ENCODE measurements around the gene GNAQ. TPM values are rescaled to one million over a fixed set of nuclear protein-coding genes. Genes with fewer than 3 reads are reported as not detected.

The GNAQ gene
- total and polyA plus RNA-seq, 2 of the 13 experiments (the other 11 are each of a cell fraction or from before 2014, with no cell fraction given), result 16.5 to 17.7 TPM

DNA sequence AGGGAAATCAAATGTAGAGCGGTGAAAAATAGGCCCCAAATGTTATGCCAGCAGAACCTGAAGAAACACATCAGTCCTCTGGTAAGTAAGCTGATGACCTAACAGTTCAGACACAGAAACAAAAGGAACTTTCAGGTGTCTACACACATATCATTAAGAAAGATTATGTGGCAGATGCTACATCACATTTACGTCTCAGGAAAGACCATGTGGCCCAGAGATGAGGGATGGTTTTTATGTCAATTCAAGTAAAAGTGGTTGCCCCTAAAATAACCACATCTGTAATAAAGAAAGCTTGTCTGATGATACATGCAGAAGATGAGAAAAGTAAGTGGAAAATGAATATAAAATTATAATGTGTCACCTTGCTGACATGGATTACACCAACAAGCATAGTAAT is 31.4 kb downstream of the GNAQ start:
- TF ChIP-seq GZF1 (CRISPR knock-in tag; IDR thresholded peaks at IDR 0.05) (no peak), HMG20A (CRISPR knock-in tag; IDR thresholded peaks at IDR 0.05; ENCODE audit: borderline replicate concordance) (no peak), ZNF326 (CRISPR knock-in tag; IDR thresholded peaks at IDR 0.05; ENCODE audit: borderline replicate concordance) (no peak), ZNF329 (CRISPR knock-in tag; IDR thresholded peaks at IDR 0.05; ENCODE audit: low read depth) (no peak), CHD4 (IDR thresholded peaks at IDR 0.05; ENCODE audit: borderline replicate concordance, low read length) (no peak), ZNF652 (CRISPR knock-in tag; IDR thresholded peaks at IDR 0.05; ENCODE audit: borderline replicate concordance, low read depth) (no peak), TEAD2 (CRISPR knock-in tag; IDR thresholded peaks at IDR 0.05) (no peak), FOXJ3 (CRISPR knock-in tag; IDR thresholded peaks at IDR 0.05; ENCODE audit: borderline replicate concordance) (no peak)
- intact Hi-C loops (cut with micrococcal nuclease; ENCODE audit: unreplicated experiment) (no loop called here), in situ Hi-C loops (cut with HindIII; ENCODE audit: extremely low pct_ligation_motif_present, low pct_unique_long_range_greater_than_20kb) (no loop called here)
- no peaks in the 10 kb centered on the region for H3K9me3 ChIP-seq (ENCODE audit: low read length)
- H3K4me1 ChIP-seq (ENCODE audit: insufficient read depth, low read length), result peaks cover 37% of the 10 kb centered on the region
- no peaks in the 10 kb centered on the region; a peak in 1 of 5 replicates for H3K36me3 ChIP-seq (replicated peaks in 1 of 2; ENCODE audit: control insufficient read depth in 1 of 2, insufficient read depth in 2 of 2, low read length in 2 of 2)
- no peak overlapping the region for H3K9ac ChIP-seq (ENCODE audit: insufficient read depth, low read depth, low read length)
- no TSS peak for BruUV-seq (replicated peaks)
- no peak overlapping the region for H3K4me2 ChIP-seq (ENCODE audit: low read depth, low read length)
- H3K27me3 ChIP-seq (ENCODE audit: control insufficient read depth in 1 of 2, insufficient read depth in 2 of 2, low read length in 2 of 2), result no peaks in the 10 kb centered on the region
- H2AFZ ChIP-seq (ENCODE audit: low read length), result no peak overlapping the region
- no peak overlapping the region for H3K4me3 ChIP-seq (replicated peaks in 1 of 3; ENCODE audit: insufficient read depth in 1 of 3, low read depth in 2 of 3, low read length in 3 of 3)
- H4K20me1 ChIP-seq (ENCODE audit: insufficient read depth, low read length), result peaks cover 12% of the 10 kb centered on the region; the same call in 1 of the 2 replicates
- FAIRE-seq, result no peak
- no peak overlapping the region for H3K27ac ChIP-seq (ENCODE audit: extremely low read length, insufficient read depth, low read length)
- ChIA-PET POLR2A (no interaction called here), CTCF (ENCODE audit: low intra/inter-chr PET ratio, low total read pairs) (no interaction called here)
- no peak for ATAC-seq
- no peak for DNase-seq (ENCODE audit: low spot score)
- 94% methylated on average over 2 of the region's 2 CpGs for WGBS (ENCODE audit: low lambda C conversion rate)
- H3K79me2 ChIP-seq (ENCODE audit: insufficient read depth, low read length), result peaks cover 54% of the 10 kb centered on the region

GRCh38 chr9:77999231-77999631 is 32.4 kb downstream of the GNAQ start:
- no peaks in the 10 kb centered on the region for H3K27me3 ChIP-seq (ENCODE audit: control insufficient read depth in 1 of 2, insufficient read depth in 2 of 2, low read length in 2 of 2)
- H4K20me1 ChIP-seq (ENCODE audit: insufficient read depth, low read length), result peaks cover 9% of the 10 kb centered on the region; the same call in 1 of the 2 replicates
- H3K9ac ChIP-seq (ENCODE audit: insufficient read depth, low read depth, low read length), result no peak overlapping the region
- H3K4me2 ChIP-seq (ENCODE audit: low read depth, low read length), result no peak overlapping the region
- peaks cover 27% of the 10 kb centered on the region for H3K4me1 ChIP-seq (ENCODE audit: insufficient read depth, low read length)
- H3K27ac ChIP-seq (ENCODE audit: extremely low read length, insufficient read depth, low read length), result no peak overlapping the region
- ChIA-PET POLR2A (no interaction called here), CTCF (ENCODE audit: low intra/inter-chr PET ratio, low total read pairs) (no interaction called here)
- H2AFZ ChIP-seq (ENCODE audit: low read length), result no peak overlapping the region
- ATAC-seq (no peak), DNase-seq (ENCODE audit: low spot score) (no peak), FAIRE-seq (no peak)
- peaks cover 55% of the 10 kb centered on the region for H3K79me2 ChIP-seq (ENCODE audit: insufficient read depth, low read length)
- WGBS (ENCODE audit: low lambda C conversion rate), result 95% methylated on average over 2 of the region's 2 CpGs
- no TSS peak for BruUV-seq (replicated peaks)
- in situ Hi-C loops (cut with HindIII; ENCODE audit: extremely low pct_ligation_motif_present, low pct_unique_long_range_greater_than_20kb), result no loop called here
- H3K36me3 ChIP-seq (replicated peaks in 1 of 2; ENCODE audit: control insufficient read depth in 1 of 2, insufficient read depth in 2 of 2, low read length in 2 of 2), result no peaks in the 10 kb centered on the region; a peak in 1 of 5 replicates
- H3K4me3 ChIP-seq (replicated peaks in 1 of 3; ENCODE audit: insufficient read depth in 1 of 3, low read depth in 2 of 3, low read length in 3 of 3), result no peak overlapping the region
- no peaks in the 10 kb centered on the region for H3K9me3 ChIP-seq (ENCODE audit: low read length)
- intact Hi-C loops (cut with micrococcal nuclease; ENCODE audit: unreplicated experiment), result no loop called here
- TF ChIP-seq ZNF724P (CRISPR knock-in tag; IDR thresholded peaks at IDR 0.05; ENCODE audit: borderline replicate concordance), result no peak
- TF ChIP-seq PHF21A (CRISPR knock-in tag; IDR thresholded peaks at IDR 0.05), result no peak
- TF ChIP-seq, protein P1, sequence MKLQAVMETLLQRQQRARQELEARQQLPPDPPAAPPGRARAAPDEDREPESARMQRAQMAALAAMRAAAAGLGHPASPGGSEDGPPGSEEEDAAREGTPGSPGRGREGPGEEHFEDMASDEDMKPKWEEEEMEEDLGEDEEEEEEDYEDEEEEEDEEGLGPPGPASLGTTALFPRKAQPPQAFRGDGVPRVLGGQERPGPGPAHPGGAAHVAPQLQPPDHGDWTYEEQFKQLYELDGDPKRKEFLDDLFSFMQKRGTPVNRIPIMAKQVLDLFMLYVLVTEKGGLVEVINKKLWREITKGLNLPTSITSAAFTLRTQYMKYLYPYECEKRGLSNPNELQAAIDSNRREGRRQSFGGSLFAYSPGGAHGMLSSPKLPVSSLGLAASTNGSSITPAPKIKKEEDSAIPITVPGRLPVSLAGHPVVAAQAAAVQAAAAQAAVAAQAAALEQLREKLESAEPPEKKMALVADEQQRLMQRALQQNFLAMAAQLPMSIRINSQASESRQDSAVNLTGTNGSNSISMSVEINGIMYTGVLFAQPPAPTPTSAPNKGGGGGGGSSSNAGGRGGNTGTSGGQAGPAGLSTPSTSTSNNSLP (IDR thresholded peaks at IDR 0.05; ENCODE audit: low read depth, low read length), result no peak
- TF ChIP-seq SMAD3 (CRISPR knock-in tag; IDR thresholded peaks at IDR 0.05), result no peak
- TF ChIP-seq HHEX (CRISPR knock-in tag; IDR thresholded peaks at IDR 0.05), result no peak
- TF ChIP-seq ZNF709 (CRISPR knock-in tag; IDR thresholded peaks at IDR 0.05), result no peak
- TF ChIP-seq ARNT (IDR thresholded peaks at IDR 0.05), result no peak
- no peak for TF ChIP-seq ZBTB2 (CRISPR knock-in tag; IDR thresholded peaks at IDR 0.05; ENCODE audit: low read depth)
- TF ChIP-seq HNRNPH1 (optimal IDR thresholded peaks at IDR 0.05; ENCODE audit: low read depth, low read length), result no peak
- no peak for TF ChIP-seq NR2C2 (CRISPR knock-in tag; IDR thresholded peaks at IDR 0.05; ENCODE audit: borderline replicate concordance)
- TF ChIP-seq TCF7L2 (IDR thresholded peaks at IDR 0.05; ENCODE audit: low read depth, low read length), result no peak

All from HepG2 (cell line).